Hepatocyte (in vitro differentiated cells): ENCODE measurements around the gene COL5A2.

Source experiments
- EZH2 ChIP-seq: fragments of 200-600 bp; sonication (generic); IDR thresholded peaks from 2 replicates; pipeline ENCODE4 v1.6.1; 2016; ENCODE audit warnings: antibody characterized with exemption, mild to moderate bottlenecking, borderline replicate concordance
- TF ChIP-seq, protein P1 (sequence below): fragments of 200-600 bp; sonication (generic); IDR thresholded peaks from 2 replicates; pipeline ENCODE4 v1.5.1; 2016; ENCODE audit warnings: antibody characterized with exemption, mild to moderate bottlenecking; ENCODE audit not compliant: poor library complexity

- TF ChIP-seq, protein P1, sequence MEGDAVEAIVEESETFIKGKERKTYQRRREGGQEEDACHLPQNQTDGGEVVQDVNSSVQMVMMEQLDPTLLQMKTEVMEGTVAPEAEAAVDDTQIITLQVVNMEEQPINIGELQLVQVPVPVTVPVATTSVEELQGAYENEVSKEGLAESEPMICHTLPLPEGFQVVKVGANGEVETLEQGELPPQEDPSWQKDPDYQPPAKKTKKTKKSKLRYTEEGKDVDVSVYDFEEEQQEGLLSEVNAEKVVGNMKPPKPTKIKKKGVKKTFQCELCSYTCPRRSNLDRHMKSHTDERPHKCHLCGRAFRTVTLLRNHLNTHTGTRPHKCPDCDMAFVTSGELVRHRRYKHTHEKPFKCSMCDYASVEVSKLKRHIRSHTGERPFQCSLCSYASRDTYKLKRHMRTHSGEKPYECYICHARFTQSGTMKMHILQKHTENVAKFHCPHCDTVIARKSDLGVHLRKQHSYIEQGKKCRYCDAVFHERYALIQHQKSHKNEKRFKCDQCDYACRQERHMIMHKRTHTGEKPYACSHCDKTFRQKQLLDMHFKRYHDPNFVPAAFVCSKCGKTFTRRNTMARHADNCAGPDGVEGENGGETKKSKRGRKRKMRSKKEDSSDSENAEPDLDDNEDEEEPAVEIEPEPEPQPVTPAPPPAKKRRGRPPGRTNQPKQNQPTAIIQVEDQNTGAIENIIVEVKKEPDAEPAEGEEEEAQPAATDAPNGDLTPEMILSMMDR = no peak
- no peak for TF ChIP-seq EZH2
Observed at GRCh38 chr2:189225032-189225431, 45.5 kb upstream of the COL5A2 start.
